Nephron progenitor cell (in vitro differentiated cells): ENCODE data around the gene DDX17.

ENCODE experiments used
- DNase-seq: peaks from one replicate; pipeline ENCODE4 v3.0.0; 2021
- H3K27ac Mint-ChIP-seq: 2 replicates; pipeline ENCODE4 v1.8.0; 2021; ENCODE audit warnings: mild to moderate bottlenecking, moderate library complexity, mixed read lengths
- H3K27me3 Mint-ChIP-seq: 2 replicates; pipeline ENCODE4 v1.8.0; 2021; ENCODE audit warnings: mild to moderate bottlenecking, low read depth, mixed read lengths; ENCODE audit not compliant: poor library complexity
- H3K36me3 Mint-ChIP-seq: 2 replicates; pipeline ENCODE4 v1.8.0; 2021; ENCODE audit warnings: low read depth, mixed read lengths
- H3K4me1 Mint-ChIP-seq: 2 replicates; pipeline ENCODE4 v1.8.0; 2021; ENCODE audit warnings: mixed read lengths
- H3K4me3 Mint-ChIP-seq: 2 replicates; pipeline ENCODE4 v1.8.0; 2021; ENCODE audit warnings: mild to moderate bottlenecking, moderate library complexity, mixed read lengths
- H3K9me3 Mint-ChIP-seq: 2 replicates; pipeline ENCODE4 v1.8.0; 2021; ENCODE audit warnings: mild to moderate bottlenecking, moderate library complexity, mixed read lengths
- CTCF ChIP-seq: fragments of 200-600 bp; sonication (generic); IDR thresholded peaks from 2 replicates; pipeline ENCODE4 v1.5.0; 2021; ENCODE audit warnings: antibody characterized with exemption

Gene DDX17

GRCh38 chr22:38451404-38451803 is 54.7 kb downstream of the DDX17 start:
- no peak overlapping the region for H3K27ac Mint-ChIP-seq
- no peaks in the 10 kb centered on the region for H3K9me3 Mint-ChIP-seq
- H3K27me3 Mint-ChIP-seq, result peaks cover 56% of the 10 kb centered on the region
- TF ChIP-seq CTCF, result no peak
- H3K4me3 Mint-ChIP-seq, result no peak overlapping the region
- DNase-seq, result no peak
- H3K4me1 Mint-ChIP-seq, result peaks cover 24% of the 10 kb centered on the region
- no peaks in the 10 kb centered on the region for H3K36me3 Mint-ChIP-seq

GRCh38 chr22:38450234-38450797 is 55.8 kb downstream of the DDX17 start:
- H3K9me3 Mint-ChIP-seq, result no peaks in the 10 kb centered on the region
- H3K27me3 Mint-ChIP-seq, result peaks cover 56% of the 10 kb centered on the region
- no peak overlapping the region for H3K27ac Mint-ChIP-seq
- H3K36me3 Mint-ChIP-seq, result no peaks in the 10 kb centered on the region
- peaks cover 26% of the 10 kb centered on the region for H3K4me1 Mint-ChIP-seq
- TF ChIP-seq CTCF, result no peak
- no peak for DNase-seq
- no peak overlapping the region for H3K4me3 Mint-ChIP-seq

GRCh38 chr22:38449776-38450175 is 56.3 kb downstream of the DDX17 start:
- Mint-ChIP-seq H3K27ac (no peak overlapping the region), H3K4me1 (peaks cover 30% of the 10 kb centered on the region)
- TF ChIP-seq CTCF, result no peak

GRCh38 chr22:38448945-38449745 is 57.0 kb downstream of the DDX17 start:
- Mint-ChIP-seq H3K4me1 (peaks cover 31% of the 10 kb centered on the region), H3K27ac (no peak overlapping the region), H3K9me3 (no peaks in the 10 kb centered on the region), H3K36me3 (no peaks in the 10 kb centered on the region), H3K27me3 (peaks cover 52% of the 10 kb centered on the region), H3K4me3 (no peak overlapping the region)
- no peak for DNase-seq
- no peak for TF ChIP-seq CTCF

More at GRCh38 chr22:38449776-38450175, 56.3 kb downstream of the DDX17 start:
- Mint-ChIP-seq H3K36me3 (no peaks in the 10 kb centered on the region), H3K9me3 (no peaks in the 10 kb centered on the region), H3K27me3 (peaks cover 56% of the 10 kb centered on the region), H3K4me3 (no peak overlapping the region)
- DNase-seq, result no peak

GRCh38 chr22:38446018-38446601 is 60.0 kb downstream of the DDX17 start:
- no peak for DNase-seq
- Mint-ChIP-seq H3K4me3 (no peak overlapping the region), H3K9me3 (no peaks in the 10 kb centered on the region), H3K4me1 (peaks cover 26% of the 10 kb centered on the region), H3K36me3 (no peaks in the 10 kb centered on the region), H3K27ac (no peak overlapping the region), H3K27me3 (peaks cover 33% of the 10 kb centered on the region)
- no peak for TF ChIP-seq CTCF
